Measurements from ENCODE around the gene ADAMTSL4.

DNA sequence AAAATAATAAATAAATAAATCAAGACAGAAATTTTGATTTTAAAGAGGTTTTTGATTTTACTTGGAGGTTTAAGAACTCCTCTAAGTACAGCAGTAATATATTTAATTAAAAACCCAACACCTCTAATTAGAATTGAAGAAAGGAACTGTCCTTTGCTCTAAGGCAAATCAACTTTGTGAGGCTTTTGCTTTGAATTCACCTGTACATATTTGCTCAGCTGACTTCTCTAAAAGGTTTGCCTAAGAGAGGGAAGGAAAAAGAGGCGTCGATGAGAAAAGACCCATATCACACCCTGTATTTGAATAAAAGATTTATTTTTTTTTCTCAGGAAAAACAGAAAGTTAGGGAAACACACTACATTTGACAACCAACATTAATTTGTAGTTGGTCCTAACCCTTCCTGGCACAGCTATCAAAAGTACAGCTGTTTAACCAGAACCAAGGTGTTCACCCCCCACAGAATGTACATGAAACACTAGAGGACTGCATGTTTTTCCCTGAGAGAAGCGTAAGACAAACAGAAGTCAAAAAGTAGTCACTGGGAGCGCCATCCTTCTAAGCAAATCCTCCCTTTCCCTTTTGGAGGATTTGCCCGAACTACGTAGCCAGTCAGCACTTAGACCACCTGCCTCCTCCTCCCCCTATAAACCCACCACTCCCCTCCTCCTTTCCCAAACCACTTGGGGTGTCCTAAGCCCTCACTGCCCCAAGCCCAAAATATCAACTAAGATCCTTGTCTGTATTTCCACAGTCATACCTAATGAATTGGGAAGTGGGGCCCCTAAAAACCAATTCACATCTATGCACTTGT, 25.3 kb downstream of the ADAMTSL4 start:
- TF ChIP-seq, protein P1, sequence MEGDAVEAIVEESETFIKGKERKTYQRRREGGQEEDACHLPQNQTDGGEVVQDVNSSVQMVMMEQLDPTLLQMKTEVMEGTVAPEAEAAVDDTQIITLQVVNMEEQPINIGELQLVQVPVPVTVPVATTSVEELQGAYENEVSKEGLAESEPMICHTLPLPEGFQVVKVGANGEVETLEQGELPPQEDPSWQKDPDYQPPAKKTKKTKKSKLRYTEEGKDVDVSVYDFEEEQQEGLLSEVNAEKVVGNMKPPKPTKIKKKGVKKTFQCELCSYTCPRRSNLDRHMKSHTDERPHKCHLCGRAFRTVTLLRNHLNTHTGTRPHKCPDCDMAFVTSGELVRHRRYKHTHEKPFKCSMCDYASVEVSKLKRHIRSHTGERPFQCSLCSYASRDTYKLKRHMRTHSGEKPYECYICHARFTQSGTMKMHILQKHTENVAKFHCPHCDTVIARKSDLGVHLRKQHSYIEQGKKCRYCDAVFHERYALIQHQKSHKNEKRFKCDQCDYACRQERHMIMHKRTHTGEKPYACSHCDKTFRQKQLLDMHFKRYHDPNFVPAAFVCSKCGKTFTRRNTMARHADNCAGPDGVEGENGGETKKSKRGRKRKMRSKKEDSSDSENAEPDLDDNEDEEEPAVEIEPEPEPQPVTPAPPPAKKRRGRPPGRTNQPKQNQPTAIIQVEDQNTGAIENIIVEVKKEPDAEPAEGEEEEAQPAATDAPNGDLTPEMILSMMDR (IDR thresholded peaks at IDR 0.05): no peak
- TF ChIP-seq POLR2A (IDR thresholded peaks at IDR 0.05): no peak
